Measurements from ENCODE around the gene RBM3. TPM values are rescaled to one million over a fixed set of nuclear protein-coding genes. Genes with fewer than 3 reads are reported as not detected.
"Not testable (repeated sequence)": the region's sequence is repeated elsewhere in the genome, so short reads cannot be mapped to it uniquely, and the experiment has no call there.

RBM3 gene
- polyA plus RNA-seq (2012; ENCODE audit: missing spikeins): 509 TPM

DNA sequence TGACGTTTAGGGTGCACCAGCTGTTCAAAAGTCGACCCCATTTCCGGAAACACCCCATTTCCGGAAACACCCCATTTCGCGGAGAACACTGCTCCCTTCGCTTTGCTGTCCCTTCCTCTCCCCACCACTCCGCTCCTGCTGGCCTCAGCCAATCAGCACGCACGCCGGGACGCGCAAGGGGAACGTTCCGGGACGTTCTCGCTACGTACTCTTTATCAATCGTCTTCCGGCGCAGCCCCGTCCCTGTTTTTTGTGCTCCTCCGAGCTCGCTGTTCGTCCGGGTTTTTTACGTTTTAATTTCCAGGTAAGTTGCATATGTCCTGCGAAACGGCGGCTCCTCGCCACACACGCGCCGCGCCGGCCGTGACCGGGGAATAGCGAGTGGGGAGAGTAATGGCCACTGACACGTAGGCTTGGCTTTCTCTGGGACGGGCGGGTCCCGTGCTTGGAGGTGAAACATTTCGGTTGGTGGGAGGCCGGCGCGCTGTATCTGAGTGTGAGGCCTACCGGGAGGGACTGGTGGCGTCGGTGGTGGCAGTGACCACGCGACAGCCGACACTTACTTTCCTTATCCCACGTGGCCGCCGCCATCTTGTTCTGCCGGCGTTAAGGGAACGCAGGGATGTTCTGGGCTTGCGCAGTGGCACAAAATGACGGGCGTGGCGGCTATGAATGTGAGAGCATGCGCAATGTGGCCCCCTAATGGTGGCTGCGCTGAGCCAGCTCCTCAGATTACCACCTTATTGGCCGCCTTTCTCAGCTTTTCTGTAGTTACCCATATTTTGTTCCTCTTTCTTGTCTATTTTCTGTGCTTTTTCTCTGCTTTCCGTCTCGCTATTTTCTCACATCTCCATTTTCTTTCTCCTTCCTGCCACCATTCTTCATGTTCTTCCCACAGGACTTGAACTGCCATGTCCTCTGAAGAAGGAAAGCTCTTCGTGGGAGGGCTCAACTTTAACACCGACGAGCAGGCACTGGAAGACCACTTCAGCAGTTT lies at the start of gene RBM3:
Gene RBM3, plus strand, starts transcription at position 215 of the 997 bp plus-strand sequence. Its CDS starts 697 bp downstream, at position 912.
- TF ChIP-seq POLR2AphosphoS5 (IDR thresholded peaks at IDR 0.05; ENCODE audit: low read depth, low read length) (peak; percentile 92), TAF1 (IDR thresholded peaks at IDR 0.05; ENCODE audit: borderline replicate concordance, low read depth, low read length) (peak; percentile 41; the same call in 1 of the 2 replicates), POLR2A (IDR thresholded peaks at IDR 0.05; ENCODE audit: low read depth, low read length) (peak; percentile 88)
- peak; percentile 91 for FAIRE-seq
- DNase-seq (ENCODE audit: insufficient read length): peak; percentile 63

DNA sequence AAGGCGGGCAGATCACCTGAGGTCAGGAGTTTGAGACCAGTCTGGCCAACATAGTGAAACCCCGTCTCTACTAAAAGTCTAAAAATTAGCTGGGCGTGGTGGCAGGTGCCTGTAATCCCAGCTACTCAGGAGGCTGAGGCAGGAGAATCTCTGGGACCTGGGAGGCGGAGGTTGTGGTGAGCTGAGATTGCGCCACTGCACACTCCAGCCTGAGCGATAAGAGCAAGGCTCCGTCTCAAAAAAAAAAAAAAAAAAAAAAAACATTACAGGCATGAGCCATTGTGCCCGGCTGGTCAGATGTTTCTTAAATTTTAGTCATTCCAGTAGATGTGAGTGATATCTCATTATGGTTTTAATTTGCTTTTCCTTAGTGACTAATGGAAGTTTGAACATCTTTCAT lies 48.4 kb upstream of the RBM3 start:
- not testable (repeated sequence) for FAIRE-seq

DNA sequence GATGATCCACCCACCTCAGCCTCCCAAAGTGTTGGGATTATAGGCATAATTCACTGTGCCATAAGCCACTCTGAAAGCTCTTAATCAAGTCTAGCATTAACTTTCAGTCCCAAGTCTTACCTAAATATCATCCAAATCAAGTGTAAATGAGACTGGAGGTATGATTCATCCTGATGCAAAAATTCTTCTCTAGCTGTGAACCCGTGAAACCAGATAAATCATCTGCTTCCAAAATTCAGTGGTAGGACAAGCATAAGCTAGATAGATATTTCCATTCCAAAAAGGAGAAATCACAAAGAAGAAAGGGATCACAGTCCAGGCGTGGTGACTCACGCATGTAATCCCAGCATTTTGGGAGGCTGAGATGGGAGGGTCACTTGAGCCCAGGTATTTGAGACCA lies 43.5 kb upstream of the RBM3 start:
- TF ChIP-seq TAF1 (IDR thresholded peaks at IDR 0.05; ENCODE audit: borderline replicate concordance, low read depth, low read length): no peak
- TF ChIP-seq POLR2A (IDR thresholded peaks at IDR 0.05; ENCODE audit: low read depth, low read length): no peak
- no peak for TF ChIP-seq POLR2AphosphoS5 (IDR thresholded peaks at IDR 0.05; ENCODE audit: low read depth, low read length)
- no peak for FAIRE-seq
- no peak for DNase-seq (ENCODE audit: insufficient read length)

More for the DNA sequence above, 48.4 kb upstream of the RBM3 start:
- DNase-seq (ENCODE audit: insufficient read length): not testable (repeated sequence)

DNA sequence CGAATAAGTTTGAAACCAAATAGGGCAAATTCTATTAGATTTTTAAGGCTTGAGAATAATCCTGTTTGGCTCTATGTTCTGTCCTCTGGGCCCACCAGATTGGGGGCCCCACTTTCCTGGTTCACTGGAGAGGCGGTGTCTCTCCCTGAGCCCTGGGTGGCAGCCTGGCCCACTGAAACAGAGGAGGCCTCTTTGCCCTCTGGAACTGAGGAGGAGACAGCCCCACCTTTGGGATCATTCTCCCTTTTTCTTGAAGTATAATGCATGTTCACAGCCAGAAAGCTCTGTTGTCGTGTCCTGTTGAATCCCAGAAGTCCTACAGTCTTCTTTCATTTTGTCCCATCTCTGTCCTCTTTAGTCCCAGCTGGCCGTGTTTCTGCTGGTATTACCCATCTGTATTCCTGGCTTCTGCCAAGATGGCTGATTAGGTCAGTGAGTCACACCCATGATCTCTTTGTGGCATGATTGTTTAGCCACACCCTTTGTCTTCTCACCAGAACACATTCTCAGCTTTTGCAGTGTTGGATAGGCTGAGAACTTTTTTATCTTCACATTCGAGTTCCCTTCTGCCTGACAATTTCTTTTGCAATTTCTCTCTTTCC lies 42.8 kb upstream of the RBM3 start:
- TF ChIP-seq TAF1 (IDR thresholded peaks at IDR 0.05; ENCODE audit: borderline replicate concordance, low read depth, low read length) (no peak), POLR2A (IDR thresholded peaks at IDR 0.05; ENCODE audit: low read depth, low read length) (no peak), POLR2AphosphoS5 (IDR thresholded peaks at IDR 0.05; ENCODE audit: low read depth, low read length) (no peak)
- DNase-seq (ENCODE audit: insufficient read length) (no peak), FAIRE-seq (no peak)

DNA sequence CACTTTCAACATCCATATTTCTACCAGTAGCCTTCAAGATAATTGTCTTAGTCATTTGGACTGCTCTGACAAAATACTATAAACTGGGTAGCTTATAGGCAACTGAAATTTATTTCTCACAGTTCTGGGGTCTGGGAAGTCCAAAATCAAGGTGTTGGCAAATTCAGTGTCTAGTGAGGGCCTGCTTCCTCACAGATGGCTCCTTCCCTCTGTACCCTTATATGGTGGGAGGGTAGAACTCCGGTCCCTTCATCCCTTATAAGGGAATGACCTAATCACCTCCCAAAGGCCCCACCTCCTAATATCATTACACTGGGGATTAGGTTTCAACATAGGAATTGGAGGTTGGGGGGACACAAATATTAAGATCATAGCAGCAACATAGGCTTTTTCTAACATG lies 42.1 kb upstream of the RBM3 start:
- TF ChIP-seq POLR2AphosphoS5 (IDR thresholded peaks at IDR 0.05; ENCODE audit: low read depth, low read length): no peak
- no peak for TF ChIP-seq POLR2A (IDR thresholded peaks at IDR 0.05; ENCODE audit: low read depth, low read length)
- no peak for TF ChIP-seq TAF1 (IDR thresholded peaks at IDR 0.05; ENCODE audit: borderline replicate concordance, low read depth, low read length)
- DNase-seq (ENCODE audit: insufficient read length) (no peak), FAIRE-seq (no peak)

DNA sequence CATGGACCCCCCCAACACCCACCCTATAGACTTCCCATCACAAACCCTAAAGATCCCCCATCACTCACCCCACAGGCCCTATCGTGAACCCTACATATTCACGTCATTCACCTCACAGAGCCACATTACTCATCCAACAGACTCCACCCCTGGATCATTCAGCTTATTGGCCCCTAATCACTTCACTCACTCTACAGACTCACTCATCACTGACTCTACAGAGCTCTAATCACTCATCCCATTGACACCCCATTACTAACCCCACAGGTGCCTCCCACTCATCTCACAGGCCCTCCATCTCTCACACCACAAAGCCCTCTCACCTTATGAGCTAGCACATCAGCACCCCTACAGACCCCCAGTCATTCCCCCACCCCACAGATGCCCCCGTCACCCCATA lies 41.1 kb upstream of the RBM3 start:
- FAIRE-seq (no peak), DNase-seq (ENCODE audit: insufficient read length) (no peak)
- TF ChIP-seq POLR2AphosphoS5 (IDR thresholded peaks at IDR 0.05; ENCODE audit: low read depth, low read length) (no peak), TAF1 (IDR thresholded peaks at IDR 0.05; ENCODE audit: borderline replicate concordance, low read depth, low read length) (no peak), POLR2A (IDR thresholded peaks at IDR 0.05; ENCODE audit: low read depth, low read length) (no peak)

DNA sequence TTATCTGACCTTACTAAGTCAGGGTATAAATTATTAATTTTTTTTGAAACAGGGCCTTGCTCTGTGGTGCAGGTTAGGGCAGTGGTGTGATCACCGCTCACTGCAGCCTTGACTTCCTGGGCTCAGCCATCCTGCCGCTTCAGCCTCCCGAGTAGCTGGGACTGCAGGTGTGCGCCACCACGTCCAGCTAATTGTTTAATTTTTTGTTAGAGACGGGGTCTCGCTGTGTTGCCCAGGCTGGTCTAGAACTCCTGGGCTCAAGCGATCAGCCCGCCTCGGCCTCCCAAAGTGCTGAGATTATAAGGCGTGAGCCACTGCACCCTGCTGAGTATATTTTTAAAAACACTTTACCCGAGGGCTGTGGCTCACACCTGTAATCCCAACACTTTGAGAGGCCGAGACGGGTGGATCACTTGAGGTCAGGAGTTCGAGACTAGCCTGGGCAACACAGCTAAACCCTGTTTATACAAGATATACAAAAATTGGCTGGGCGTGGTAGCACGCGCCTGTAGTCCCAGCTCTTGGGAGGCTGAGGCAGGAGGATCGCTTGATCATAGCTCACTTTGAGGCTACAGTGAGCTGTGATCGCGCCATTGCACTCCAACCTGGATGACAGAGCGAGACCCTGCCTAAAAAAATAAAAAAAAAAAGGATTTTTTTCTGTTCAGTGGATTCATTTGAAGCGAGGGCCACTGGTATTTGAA lies 35.5 kb upstream of the RBM3 start:
- DNase-seq (ENCODE audit: insufficient read length) (no peak), FAIRE-seq (no peak)
- TF ChIP-seq TAF1 (IDR thresholded peaks at IDR 0.05; ENCODE audit: borderline replicate concordance, low read depth, low read length): no peak
- no peak for TF ChIP-seq POLR2AphosphoS5 (IDR thresholded peaks at IDR 0.05; ENCODE audit: low read depth, low read length)
- TF ChIP-seq POLR2A (IDR thresholded peaks at IDR 0.05; ENCODE audit: low read depth, low read length): no peak

DNA sequence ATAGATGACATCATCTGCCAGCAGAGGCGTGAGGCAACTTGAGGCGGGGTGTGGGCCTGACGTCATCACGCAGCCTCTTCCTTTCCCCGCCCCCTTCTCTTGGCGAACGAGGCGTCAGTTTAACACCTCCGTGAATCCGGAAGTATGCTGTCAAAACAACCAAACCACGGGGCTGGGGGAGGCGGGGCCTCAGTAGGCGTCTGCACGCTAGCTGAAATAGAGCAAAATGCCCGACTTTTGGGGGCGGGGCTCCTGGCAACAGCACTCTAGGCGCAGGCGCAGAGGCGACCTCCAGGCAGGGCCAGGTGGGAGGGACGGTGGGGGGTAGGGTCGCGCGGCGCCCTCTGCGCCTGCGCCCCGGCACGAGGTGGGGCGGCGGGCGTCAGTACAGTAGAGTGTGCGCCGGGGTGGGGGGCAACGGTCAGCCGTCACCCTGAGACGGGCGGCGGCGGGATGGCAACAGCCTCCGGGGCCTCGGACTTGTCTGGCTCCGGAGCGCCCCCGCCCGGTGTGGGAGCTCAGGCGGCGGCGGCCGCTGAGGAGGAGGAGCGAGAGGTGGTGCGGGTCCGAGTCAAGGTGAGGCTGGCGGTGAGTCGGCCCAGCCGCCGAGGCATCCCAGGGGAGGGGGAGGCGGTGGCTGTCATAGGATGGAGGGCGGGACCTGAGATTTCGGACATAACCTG lies 34.8 kb upstream of the RBM3 start, which contains the start of gene TBC1D25:
Gene TBC1D25, plus strand, starts transcription at position 370 of the 683 bp plus-strand sequence. Its CDS starts 84 bp downstream, at position 454.
- FAIRE-seq: peak; percentile 92
- TF ChIP-seq POLR2AphosphoS5 (IDR thresholded peaks at IDR 0.05; ENCODE audit: low read depth, low read length) (no peak), POLR2A (IDR thresholded peaks at IDR 0.05; ENCODE audit: low read depth, low read length) (peak; percentile 30; the same call in 1 of the 2 replicates)

DNA sequence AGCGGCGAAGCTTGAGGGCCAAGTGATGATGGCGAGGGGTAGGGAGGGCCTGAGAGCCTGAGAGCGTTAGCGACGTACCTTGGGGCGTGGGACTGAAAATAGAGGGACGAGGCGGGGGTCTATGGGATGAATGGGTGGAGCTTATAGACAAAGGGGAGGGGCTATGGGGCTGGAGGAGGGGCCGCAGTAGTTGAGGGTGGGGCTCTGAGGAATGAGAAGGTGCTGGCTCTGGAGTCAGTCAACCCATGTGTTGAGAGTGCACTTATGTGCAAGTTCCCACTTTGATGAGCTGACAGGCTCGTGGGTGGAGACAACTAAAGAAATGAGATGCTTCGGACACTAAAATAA lies 34.3 kb upstream of the RBM3 start:
- no peak for FAIRE-seq
- TF ChIP-seq POLR2A (IDR thresholded peaks at IDR 0.05; ENCODE audit: low read depth, low read length): 0 out of 2 replicates have a peak, but pooled peaks have one; percentile 1
- no peak for TF ChIP-seq TAF1 (IDR thresholded peaks at IDR 0.05; ENCODE audit: borderline replicate concordance, low read depth, low read length)
- no peak for DNase-seq (ENCODE audit: insufficient read length)

More for the DNA sequence above, 34.8 kb upstream of the RBM3 start, which contains the start of gene TBC1D25:
- DNase-seq (ENCODE audit: insufficient read length): peak; percentile 69

DNA sequence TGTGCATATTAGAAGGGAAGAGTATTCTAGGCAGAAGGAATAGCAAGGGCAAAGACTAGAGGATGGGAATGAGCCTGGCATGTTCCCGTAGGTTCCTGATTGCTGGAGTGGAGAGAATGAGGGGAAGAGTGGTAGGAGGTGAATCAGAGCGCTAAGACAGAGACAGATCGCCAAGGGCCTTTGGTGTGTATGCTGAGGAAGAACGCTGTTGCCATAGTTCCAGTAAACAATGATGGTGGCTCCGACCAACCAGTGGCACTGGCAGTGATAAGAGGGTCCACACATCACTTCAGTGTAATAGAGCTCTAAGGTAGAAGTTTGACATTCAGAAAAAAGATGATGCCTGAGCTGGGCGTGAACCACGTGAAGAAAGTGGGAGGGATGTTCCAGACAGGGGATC lies 33.8 kb upstream of the RBM3 start:
- FAIRE-seq (peak; percentile 73), DNase-seq (ENCODE audit: insufficient read length) (no peak)
- TF ChIP-seq TAF1 (IDR thresholded peaks at IDR 0.05; ENCODE audit: borderline replicate concordance, low read depth, low read length) (no peak), POLR2A (IDR thresholded peaks at IDR 0.05; ENCODE audit: low read depth, low read length) (no peak), POLR2AphosphoS5 (IDR thresholded peaks at IDR 0.05; ENCODE audit: low read depth, low read length) (no peak)
